ENCODE data around the gene APOB. TPM values are rescaled to one million over a fixed set of nuclear protein-coding genes. Genes with fewer than 3 reads are reported as not detected.

APOB gene
- polyA plus RNA-seq, 1 donor, result 0.06 TPM

- no peak for DNase-seq
These were observed 41.1 kb downstream of the APOB start for GRCh38 chr2:21002814-21003192.

GRCh38 chr2:21001988-21002813 is 41.7 kb downstream of the APOB start:
- DNase-seq, result no peak

GRCh38 chr2:21001225-21001946 is 42.5 kb downstream of the APOB start:
- DNase-seq, result no peak

GRCh38 chr2:20999906-21000645 is 43.8 kb downstream of the APOB start:
- no peak for DNase-seq

GRCh38 chr2:20998972-20999905 is 44.6 kb downstream of the APOB start:
- no peak for DNase-seq

- no peak for DNase-seq
These were observed 45.7 kb downstream of the APOB start for GRCh38 chr2:20997953-20998722.

- no peak for DNase-seq
These were observed 49.7 kb downstream of the APOB start for GRCh38 chr2:20994130-20994529.

GRCh38 chr2:20992201-20992711 is 51.6 kb downstream of the APOB start:
- DNase-seq, result no peak

- DNase-seq, result no peak
These were observed 53.1 kb downstream of the APOB start for GRCh38 chr2:20990442-20991430.

- DNase-seq, result no peak
These were observed 54.5 kb downstream of the APOB start for GRCh38 chr2:20989404-20989803.

GRCh38 chr2:20988905-20989304 is 55.0 kb downstream of the APOB start:
- DNase-seq, result no peak

GRCh38 chr2:20986024-20986939 is 57.6 kb downstream of the APOB start:
- DNase-seq, result peak; percentile 53

GRCh38 chr2:20985062-20985461 is 58.8 kb downstream of the APOB start:
- DNase-seq, result no peak

GRCh38 chr2:20984408-20984807 is 59.5 kb downstream of the APOB start:
- no peak for DNase-seq

- DNase-seq, result no peak
These were observed 60.0 kb downstream of the APOB start for GRCh38 chr2:20983844-20984243.

GRCh38 chr2:20982861-20983260 is 61.0 kb downstream of the APOB start:
- no peak for DNase-seq

- DNase-seq, result no peak
These were observed 66.2 kb downstream of the APOB start for GRCh38 chr2:20977520-20978180.

GRCh38 chr2:20976527-20976926 is 67.3 kb downstream of the APOB start:
- DNase-seq, result no peak
